Measurements from ENCODE around the gene FBXL22. TPM values are rescaled to one million over a fixed set of nuclear protein-coding genes. Genes with fewer than 3 reads are reported as not detected.
A peak's percentile ranks its signal among the peaks of the same experiment; 100 is the strongest.

The FBXL22 gene
- total and polyA plus RNA-seq, 2 of the 8 experiments (the other 6 are each of a cell fraction or from before 2014, with no cell fraction given), result 0.09 to 0.47 TPM

DNA sequence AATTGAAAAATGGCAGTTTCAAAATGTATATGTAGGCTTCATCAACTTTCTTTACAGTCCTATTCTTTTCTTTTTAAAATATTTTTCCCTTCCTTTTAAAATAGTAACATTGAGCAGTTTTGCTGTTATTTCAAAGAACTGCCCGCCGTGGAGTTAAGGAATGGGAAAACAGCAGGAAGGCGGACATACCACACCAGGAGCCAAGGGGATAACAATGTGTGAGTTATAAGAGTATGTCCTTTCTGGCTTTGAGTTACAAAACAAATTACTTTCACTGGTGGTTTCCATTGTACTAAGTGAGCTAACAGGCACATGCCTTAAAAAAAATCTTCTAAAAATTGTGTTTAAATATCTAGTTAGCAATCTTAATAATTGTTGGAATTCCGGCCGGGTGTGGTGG is 37.4 kb upstream of the FBXL22 start (continued):
- no peak for TF ChIP-seq PHF8 (conservative IDR thresholded peaks at IDR 0.05; ENCODE audit: low read depth, low read length)
- TF ChIP-seq SP2 (IDR thresholded peaks at IDR 0.05; ENCODE audit: low read length), result no peak
- TF ChIP-seq KDM1A (IDR thresholded peaks at IDR 0.05; ENCODE audit: borderline replicate concordance, low read length), result no peak
- no peak for TF ChIP-seq ZNF274 (IDR thresholded peaks at IDR 0.05; ENCODE audit: borderline replicate concordance, extremely low read depth, low read length)
- TF ChIP-seq SAP30 (IDR thresholded peaks at IDR 0.05; ENCODE audit: insufficient read depth, insufficient replicate concordance, low read length), result no peak
- TF ChIP-seq, protein P1, sequence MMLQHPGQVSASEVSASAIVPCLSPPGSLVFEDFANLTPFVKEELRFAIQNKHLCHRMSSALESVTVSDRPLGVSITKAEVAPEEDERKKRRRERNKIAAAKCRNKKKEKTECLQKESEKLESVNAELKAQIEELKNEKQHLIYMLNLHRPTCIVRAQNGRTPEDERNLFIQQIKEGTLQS (IDR thresholded peaks at IDR 0.05; ENCODE audit: insufficient read depth, low read depth, low read length), result no peak
- no peak for TF ChIP-seq NRF1 (IDR thresholded peaks at IDR 0.05; ENCODE audit: low read depth, low read length)
- TF ChIP-seq TEAD4 (IDR thresholded peaks at IDR 0.05; ENCODE audit: low read depth, low read length), result peak; percentile 68
- TF ChIP-seq, protein P2, sequence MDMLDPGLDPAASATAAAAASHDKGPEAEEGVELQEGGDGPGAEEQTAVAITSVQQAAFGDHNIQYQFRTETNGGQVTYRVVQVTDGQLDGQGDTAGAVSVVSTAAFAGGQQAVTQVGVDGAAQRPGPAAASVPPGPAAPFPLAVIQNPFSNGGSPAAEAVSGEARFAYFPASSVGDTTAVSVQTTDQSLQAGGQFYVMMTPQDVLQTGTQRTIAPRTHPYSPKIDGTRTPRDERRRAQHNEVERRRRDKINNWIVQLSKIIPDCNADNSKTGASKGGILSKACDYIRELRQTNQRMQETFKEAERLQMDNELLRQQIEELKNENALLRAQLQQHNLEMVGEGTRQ (IDR thresholded peaks at IDR 0.05; ENCODE audit: low read length), result no peak
- no peak for TF ChIP-seq POLR2AphosphoS5 (IDR thresholded peaks at IDR 0.05; ENCODE audit: low read depth, low read length)
- no peak for TF ChIP-seq RFX5 (IDR thresholded peaks at IDR 0.05; ENCODE audit: borderline replicate concordance, low read depth, low read length)
- no peak for TF ChIP-seq KDM4A (IDR thresholded peaks at IDR 0.05; ENCODE audit: low read depth, low read length, severe bottlenecking)
- no peak for TF ChIP-seq NANOG (IDR thresholded peaks at IDR 0.05; ENCODE audit: insufficient read depth, low read depth, low read length, poor library complexity, severe bottlenecking)
- TF ChIP-seq SIRT6 (IDR thresholded peaks at IDR 0.05; ENCODE audit: low read length), result no peak
- TF ChIP-seq ASH2L (IDR thresholded peaks at IDR 0.05; ENCODE audit: low read length), result no peak
- TF ChIP-seq BCL11A (IDR thresholded peaks at IDR 0.05; ENCODE audit: low read depth in 2 of 2, low read length in 2 of 2), result peak in 1 of 2 experiments; percentile 67
- no peak for TF ChIP-seq SIN3A (conservative IDR thresholded peaks at IDR 0.05 in 1 of 2, IDR thresholded peaks at IDR 0.05 in 1 of 2; ENCODE audit: low read depth in 1 of 2, low read length in 2 of 2)

All from H1 (cell line).